OCI-LY3 (cell line): ENCODE results near the gene CSTF3.

Experiments
- CTCF ChIP-seq: fragments of 200-600, 300-600 bp; sonication (generic); IDR thresholded peaks from 2 replicates; pipeline ENCODE4 v1.5.1; 2014; ENCODE audit warnings: antibody characterized with exemption, low read length, low read depth
- EZH2phosphoT487 ChIP-seq: fragments of 200-600 bp; shearing (Covaris generic); IDR thresholded peaks from 2 replicates; pipeline ENCODE4 v1.6.1; 2018; ENCODE audit warnings: antibody characterized with exemption, mixed run types, low read depth

- TF ChIP-seq CTCF: no peak
- no peak for TF ChIP-seq EZH2phosphoT487
These were observed 13.7 kb downstream of the CSTF3 start for GRCh38 chr11:33147559-33147958.
